Stimulated activated CD8-positive, alpha-beta memory T cell treated with anti-CD3 and anti-CD28 coated beads, Interleukin-15, amount 100 ng/mL, for 4 hours (primary cell): ENCODE measurements around the gene MAP7D1.
"Not testable (repeated sequence)": the region's sequence is repeated elsewhere in the genome, so short reads cannot be mapped to it uniquely, and the experiment has no call there.

Experiments
- DNase-seq, 2 donors: peaks; one replicate each; pipeline ENCODE4 v3.0.0-alpha.2; 2020; ENCODE audit warnings: low read depth in 2 of 2

Gene MAP7D1

DNA sequence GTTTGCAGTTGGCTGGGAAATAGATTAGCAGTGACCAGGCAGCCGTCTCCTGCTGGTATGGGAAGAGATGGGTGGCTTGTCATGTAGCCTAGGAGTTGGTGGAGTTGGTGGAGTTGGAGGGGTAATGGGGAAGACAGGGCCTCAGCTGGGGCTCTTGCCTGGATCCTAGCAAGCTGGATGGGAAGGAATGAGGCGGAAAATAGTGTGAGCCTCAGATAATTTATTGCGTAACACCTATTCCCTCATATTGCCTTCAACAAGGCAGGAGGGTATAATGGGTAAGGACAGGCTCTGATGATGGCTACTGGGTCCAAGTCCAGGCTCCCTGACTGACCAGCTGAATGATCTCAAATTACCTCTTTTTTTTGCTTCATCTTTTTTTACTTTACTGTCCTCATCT is 12.6 kb downstream of the MAP7D1 start:
- DNase-seq, result no peak

GRCh38 chr1:36170643-36171412 is 14.9 kb downstream of the MAP7D1 start:
- DNase-seq, result no peak

GRCh38 chr1:36172017-36172747 is 16.2 kb downstream of the MAP7D1 start:
- no peak for DNase-seq

DNA sequence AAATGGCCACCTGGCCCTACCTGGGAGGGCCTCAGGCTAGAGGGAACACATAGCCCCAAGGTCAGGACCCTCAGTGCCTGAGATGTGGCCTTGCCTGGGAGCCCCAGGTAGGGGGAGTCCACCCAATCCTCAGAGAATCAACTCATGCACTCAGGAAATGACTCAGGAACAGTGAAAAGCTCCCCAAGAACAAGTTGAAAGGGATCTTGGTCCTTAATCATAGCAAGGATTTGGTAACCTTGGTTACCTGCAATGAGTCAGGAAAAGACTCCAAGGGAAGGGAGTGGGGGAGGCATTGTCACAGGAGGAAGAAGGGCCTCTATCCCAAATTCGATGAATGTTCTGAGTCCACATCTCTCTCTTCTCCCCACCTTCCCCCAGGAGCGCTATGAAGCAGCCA is 17.0 kb downstream of the MAP7D1 start:
- DNase-seq, result no peak

DNA sequence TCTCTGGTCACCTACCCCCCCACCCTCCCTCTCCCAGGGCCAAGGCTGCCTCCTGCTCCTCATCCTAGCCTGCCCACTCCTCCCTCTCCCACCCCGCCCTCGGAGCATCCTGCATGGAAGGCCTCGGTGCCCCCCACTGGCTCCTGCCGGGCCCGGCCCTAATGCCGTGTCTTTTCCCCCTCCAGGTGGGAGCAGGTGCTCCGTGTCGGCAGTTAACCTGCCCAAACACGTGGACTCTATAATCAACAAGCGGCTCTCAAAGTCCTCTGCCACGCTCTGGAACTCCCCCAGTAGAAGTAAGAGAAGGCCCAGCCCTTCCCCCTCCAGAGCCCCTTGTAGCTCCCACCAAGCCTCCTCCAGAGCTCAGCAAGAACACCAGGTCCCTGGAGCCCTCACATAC is 18.8 kb downstream of the MAP7D1 start:
- no peak for DNase-seq

GRCh38 chr1:36175137-36176095 is 19.5 kb downstream of the MAP7D1 start:
- no peak for DNase-seq

DNA sequence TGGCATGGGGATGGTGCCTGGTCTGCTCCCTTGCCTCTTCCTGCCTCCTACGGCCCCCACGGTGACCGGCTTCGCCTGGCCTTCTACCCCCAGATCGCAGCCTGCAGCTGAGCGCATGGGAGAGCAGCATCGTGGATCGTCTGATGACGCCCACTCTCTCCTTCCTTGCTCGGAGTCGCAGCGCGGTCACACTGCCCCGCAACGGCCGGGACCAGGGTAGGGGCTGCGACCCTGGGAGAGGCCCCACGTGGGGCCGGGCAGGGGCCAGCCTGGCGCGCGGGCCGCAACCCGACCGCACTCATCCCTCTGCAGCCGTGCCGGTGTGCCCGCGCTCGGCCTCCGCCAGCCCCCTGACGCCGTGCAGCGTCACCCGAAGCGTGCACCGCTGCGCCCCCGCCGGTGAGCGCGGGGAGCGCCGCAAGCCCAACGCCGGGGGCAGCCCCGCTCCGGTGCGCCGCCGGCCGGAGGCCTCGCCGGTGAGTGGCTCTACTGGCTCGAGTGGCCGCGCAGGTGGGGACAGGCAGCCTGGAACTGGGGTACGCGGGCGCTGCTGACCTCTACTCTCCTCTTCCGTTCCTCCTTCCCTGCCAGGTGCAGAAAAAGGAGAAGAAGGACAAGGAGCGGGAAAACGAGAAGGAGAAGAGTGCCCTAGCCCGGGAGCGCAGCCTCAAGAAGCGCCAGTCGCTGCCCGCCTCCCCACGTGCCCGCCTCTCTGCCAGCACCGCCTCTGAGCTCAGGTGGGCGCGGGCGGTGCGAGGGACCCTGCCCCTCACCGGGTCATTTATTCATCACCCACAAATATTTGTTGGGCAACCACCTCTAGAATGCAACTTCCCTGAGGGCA is 20.4 kb downstream of the MAP7D1 start:
- DNase-seq, result no peak

DNA sequence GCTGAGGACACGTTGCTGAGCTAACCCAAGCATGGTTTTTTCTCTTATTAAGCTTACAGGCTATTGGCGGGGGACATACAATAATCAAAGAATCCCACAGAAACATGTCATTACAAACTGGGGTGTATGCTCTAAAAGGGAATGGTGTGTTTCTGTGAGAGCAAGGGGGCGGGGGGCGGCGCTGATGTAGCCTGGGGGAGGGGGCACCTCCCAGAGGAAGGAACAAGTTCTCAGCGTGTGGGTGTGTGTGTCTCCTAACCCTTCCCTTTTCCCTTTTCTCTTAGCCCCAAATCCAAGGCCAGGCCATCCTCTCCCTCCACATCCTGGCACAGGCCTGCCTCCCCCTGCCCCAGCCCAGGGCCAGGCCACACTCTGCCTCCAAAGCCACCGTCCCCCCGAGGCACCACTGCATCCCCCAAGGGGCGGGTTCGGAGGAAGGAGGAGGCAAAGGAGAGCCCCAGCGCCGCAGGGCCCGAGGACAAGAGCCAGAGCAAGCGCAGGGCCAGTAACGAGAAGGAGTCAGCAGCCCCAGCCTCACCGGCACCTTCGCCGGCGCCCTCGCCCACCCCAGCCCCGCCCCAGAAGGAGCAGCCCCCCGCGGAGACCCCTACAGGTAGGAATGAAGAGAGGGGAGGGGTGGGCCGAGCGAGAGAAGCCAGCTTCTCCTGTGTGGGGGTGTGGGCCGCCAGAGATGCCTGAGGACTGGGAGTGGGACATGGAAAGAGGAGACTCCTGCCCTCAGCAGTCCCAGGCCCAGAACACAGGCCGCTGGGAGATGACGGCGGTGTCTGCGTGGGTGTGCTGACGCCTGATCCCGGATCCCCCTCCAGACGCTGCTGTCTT is 21.9 kb downstream of the MAP7D1 start:
- DNase-seq, result no peak

- no peak for DNase-seq
These were observed 22.7 kb downstream of the MAP7D1 start for GRCh38 chr1:36178471-36179219.

DNA sequence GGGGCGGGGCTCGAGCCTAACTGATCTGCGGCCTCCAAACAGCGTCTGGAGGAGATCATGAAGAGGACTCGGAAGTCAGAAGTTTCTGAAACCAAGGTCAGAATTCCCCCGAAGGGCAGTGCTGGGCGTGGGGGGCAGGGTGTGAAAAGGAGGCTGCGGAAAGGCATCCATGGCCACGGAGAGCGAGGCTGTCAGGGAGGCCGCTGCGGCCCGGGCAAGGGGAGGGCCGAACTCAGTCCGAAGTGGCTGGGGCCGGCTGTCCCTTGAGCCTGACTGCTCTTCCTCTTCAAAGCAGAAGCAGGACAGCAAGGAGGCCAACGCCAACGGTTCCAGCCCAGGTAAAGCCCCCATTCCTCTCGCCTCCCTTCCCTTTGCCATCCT is 23.2 kb downstream of the MAP7D1 start:
- DNase-seq, result no peak

DNA sequence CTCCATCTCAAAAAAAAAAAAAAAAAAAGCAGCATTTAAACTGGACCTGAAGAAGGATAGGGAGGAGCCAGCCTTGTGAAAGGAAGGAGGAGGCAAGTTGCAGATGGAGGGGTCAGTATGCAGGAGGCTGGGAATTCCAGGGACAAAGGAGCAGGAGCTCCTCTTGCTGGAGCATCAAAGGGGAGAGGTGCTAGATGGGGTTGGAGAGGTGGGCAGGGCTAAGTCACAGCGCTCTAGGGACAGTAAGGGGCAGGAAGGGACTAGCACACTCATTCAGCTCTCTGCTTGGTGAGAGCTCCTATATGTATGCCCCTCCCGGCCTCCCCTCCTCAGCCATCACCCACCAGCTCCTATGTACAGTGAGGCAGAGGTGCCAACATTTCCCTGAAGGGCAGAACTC is 26.8 kb downstream of the MAP7D1 start:
- no peak for DNase-seq

DNA sequence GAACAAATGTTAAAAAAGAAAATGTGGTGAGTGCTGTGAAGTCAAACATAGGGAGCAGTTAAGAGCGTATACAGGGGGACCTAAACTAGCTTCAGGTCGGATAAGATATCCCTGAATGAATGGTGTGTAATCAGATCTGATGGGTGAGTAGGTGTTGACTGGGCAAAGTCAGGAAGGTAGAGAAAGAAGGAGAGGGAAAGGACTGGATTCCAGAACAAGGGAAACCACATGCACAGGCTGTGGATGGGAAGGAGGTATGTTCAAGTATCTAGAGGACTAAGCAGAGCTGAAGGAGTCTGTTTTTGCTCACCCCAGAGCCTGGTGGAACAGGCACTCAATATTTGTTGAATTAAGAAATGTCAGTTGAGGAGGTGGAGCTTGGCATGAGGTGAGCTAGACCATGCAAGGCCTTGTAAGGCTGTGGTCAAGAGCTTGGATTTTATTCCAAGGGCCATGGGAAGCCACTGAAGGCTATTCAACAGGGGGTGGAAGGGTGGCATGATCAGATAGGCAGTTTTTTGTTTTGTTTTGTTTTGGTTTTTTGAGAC is 27.4 kb downstream of the MAP7D1 start:
- no peak for DNase-seq

- DNase-seq, result peak; percentile 30 to 64
These were observed 32.0 kb downstream of the MAP7D1 start for GRCh38 chr1:36187800-36188593.

DNA sequence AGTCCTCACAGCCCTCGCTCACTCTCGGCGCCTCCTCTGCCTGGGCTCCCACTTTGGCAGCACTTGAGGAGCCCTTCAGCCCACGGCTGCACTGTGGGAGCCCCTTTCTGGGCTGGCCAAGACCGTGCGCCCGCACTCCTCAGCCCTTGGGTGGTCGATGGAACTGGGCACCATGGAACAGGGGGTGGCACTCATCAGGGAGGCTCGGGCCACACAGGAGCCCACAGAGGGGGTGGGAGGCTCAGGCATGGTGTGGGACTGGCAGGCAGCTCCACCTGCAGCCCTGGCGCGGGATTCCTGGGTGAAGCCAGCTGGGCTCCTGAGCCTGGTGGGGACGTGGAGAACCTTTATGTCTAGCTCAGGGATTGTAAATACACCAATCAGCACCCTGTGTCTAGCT is 40.8 kb downstream of the MAP7D1 start:
- not testable (repeated sequence) for DNase-seq

- no peak for DNase-seq
These were observed 42.7 kb downstream of the MAP7D1 start for GRCh38 chr1:36198641-36199040.

GRCh38 chr1:36199934-36200741 is 44.2 kb downstream of the MAP7D1 start:
- DNase-seq, result no peak

GRCh38 chr1:36203027-36203553 is 47.1 kb downstream of the MAP7D1 start:
- DNase-seq, result no peak
